Peyer's patch (tissue), 4 donors: ENCODE data around the gene NKX6-1.

Source experiments
- POLR2A ChIP-seq, 2 donors: fragments of 450-650 bp; IDR thresholded peaks; one replicate each; pipeline ENCODE4 v1.5.1; 2017; ENCODE audit warnings: antibody characterized with exemption in 2 of 2, mild to moderate bottlenecking in 2 of 2, moderate library complexity in 2 of 2
- TF ChIP-seq, protein P1 (sequence below), 6 experiments: fragments of 450-650 bp in 4 of 6; fragments of 200-600 bp in 2 of 6; sonication (generic) in 1 of 6; IDR thresholded peaks; one replicate each; pipeline ENCODE4 v1.5.1; 2017 to 2019; ENCODE audit warnings: antibody characterized with exemption in 6 of 6, mild to moderate bottlenecking in 3 of 6, moderate library complexity in 1 of 6

DNA sequence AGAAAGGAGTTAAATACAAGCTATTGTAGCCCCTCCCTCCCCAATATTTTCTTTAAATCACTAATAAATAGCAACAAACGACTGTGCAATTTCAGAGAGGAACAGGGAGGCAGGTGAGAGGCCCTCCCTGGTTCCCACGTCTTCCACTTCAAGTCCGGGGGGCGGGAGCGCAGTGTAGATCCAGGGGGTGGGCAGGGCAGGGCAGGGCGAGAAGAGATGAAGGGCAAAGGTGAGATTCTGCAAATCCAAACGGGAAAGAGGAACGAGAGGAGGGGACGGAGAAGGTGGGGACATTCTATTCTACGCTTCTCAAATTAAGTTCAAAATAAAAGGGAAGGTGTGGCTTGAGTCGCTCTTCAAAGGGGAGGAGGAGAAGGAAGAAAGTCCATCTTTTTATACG, 6.8 kb downstream of the NKX6-1 start:
- TF ChIP-seq, protein P1, sequence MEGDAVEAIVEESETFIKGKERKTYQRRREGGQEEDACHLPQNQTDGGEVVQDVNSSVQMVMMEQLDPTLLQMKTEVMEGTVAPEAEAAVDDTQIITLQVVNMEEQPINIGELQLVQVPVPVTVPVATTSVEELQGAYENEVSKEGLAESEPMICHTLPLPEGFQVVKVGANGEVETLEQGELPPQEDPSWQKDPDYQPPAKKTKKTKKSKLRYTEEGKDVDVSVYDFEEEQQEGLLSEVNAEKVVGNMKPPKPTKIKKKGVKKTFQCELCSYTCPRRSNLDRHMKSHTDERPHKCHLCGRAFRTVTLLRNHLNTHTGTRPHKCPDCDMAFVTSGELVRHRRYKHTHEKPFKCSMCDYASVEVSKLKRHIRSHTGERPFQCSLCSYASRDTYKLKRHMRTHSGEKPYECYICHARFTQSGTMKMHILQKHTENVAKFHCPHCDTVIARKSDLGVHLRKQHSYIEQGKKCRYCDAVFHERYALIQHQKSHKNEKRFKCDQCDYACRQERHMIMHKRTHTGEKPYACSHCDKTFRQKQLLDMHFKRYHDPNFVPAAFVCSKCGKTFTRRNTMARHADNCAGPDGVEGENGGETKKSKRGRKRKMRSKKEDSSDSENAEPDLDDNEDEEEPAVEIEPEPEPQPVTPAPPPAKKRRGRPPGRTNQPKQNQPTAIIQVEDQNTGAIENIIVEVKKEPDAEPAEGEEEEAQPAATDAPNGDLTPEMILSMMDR (IDR thresholded peaks at IDR 0.05), result no peak
- TF ChIP-seq POLR2A (IDR thresholded peaks at IDR 0.05), result no peak
